ENCODE data around the gene TP53BP1. TPM values are rescaled to one million over a fixed set of nuclear protein-coding genes. Genes with fewer than 3 reads are reported as not detected.

TP53BP1 gene
- polyA plus RNA-seq, 1 experiment: 85.6 TPM

DNA sequence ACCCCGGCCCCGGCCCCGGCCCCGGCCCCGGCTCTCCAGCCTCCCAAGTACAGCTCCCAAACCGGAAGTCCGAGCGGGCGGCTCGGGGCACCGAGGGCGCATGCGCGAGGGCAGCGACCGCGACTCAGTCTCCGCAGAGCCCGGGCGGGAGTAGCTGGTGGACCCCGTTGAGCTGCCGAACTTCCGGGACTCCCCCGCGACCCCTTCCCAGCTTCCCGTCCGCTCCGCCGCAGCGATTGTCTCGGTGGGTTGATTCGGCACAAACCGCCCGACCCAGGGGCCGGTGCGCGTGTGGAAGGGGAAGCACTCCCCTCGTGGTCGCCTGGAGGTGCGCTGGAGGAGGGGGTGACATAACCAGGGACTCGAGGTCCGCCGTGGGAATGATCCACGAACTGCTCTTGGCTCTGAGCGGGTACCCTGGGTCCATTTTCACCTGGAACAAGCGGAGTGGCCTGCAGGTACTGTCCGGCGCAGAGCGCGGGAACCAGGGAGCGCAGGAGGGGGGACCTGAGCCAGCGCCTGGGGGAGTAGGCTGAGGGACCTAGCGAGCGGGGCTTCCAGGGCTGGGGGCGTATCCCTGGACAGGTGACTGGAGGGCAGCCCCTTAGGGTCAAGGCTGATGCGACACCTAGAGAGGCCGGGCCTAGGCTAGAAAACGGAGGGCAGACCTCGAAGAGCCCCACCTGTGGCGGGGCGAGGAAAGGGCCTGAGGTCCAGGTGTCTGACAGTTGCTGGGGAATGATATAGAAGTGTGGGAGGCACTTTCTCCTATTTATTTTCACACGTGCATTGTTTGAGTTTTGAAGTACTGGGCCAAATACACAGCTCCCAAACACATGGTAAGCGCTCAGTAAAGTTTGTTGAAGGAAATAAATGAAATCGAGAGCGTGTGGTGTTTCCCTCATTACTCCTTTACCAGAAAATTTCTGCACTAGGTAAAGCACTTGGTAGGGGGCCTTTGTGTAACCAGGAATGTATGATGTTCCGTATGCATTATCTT is 121.7 kb downstream of the TP53BP1 start, which contains the start of the genes TUBGCP4 and ZSCAN29:
TUBGCP4 (plus strand) TSS at position 127 of the 1,000 bp plus-strand sequence; CDS start at position 381, 254 bp downstream.
ZSCAN29 (minus strand) TSS at position 69 of the 1,000 bp plus-strand sequence. CDS start 1,130 bp downstream, outside the sequence.
- Histone ChIP-seq H3K27me3 (ENCODE audit: control insufficient read depth, insufficient read depth, low read length) (no peaks in the 10 kb centered on the region), H3K27ac (ENCODE audit: low read depth, low read length) (peak within 1 kb of the TSS; percentile 39), H3K4me3 (ENCODE audit: low read depth, low read length) (peak within 1 kb of the TSS; percentile 89), H3K9me3 (ENCODE audit: control insufficient read depth, insufficient read depth, low read length) (peaks cover 7% of the 10 kb centered on the region)
- DNase-seq (ENCODE audit: low read depth, low spot score): peak; percentile 26
- ChIA-PET POLR2A (interaction anchor here (0.6 to 1.2 kb wide), 4 partner anchors 13 to 134 kb away, joined by 3 to 5 read pairs (median 3); no protein-coding TSS in a partner anchor), CTCF (interaction anchor here (0.6 to 1.3 kb wide), 5 partner anchors 9 to 184 kb away, joined by 3 to 6 read pairs (median 4); no protein-coding TSS in a partner anchor)
- TF ChIP-seq, protein P1, sequence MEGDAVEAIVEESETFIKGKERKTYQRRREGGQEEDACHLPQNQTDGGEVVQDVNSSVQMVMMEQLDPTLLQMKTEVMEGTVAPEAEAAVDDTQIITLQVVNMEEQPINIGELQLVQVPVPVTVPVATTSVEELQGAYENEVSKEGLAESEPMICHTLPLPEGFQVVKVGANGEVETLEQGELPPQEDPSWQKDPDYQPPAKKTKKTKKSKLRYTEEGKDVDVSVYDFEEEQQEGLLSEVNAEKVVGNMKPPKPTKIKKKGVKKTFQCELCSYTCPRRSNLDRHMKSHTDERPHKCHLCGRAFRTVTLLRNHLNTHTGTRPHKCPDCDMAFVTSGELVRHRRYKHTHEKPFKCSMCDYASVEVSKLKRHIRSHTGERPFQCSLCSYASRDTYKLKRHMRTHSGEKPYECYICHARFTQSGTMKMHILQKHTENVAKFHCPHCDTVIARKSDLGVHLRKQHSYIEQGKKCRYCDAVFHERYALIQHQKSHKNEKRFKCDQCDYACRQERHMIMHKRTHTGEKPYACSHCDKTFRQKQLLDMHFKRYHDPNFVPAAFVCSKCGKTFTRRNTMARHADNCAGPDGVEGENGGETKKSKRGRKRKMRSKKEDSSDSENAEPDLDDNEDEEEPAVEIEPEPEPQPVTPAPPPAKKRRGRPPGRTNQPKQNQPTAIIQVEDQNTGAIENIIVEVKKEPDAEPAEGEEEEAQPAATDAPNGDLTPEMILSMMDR (IDR thresholded peaks at IDR 0.05; ENCODE audit: low read depth, low read length): peak; percentile 34

DNA sequence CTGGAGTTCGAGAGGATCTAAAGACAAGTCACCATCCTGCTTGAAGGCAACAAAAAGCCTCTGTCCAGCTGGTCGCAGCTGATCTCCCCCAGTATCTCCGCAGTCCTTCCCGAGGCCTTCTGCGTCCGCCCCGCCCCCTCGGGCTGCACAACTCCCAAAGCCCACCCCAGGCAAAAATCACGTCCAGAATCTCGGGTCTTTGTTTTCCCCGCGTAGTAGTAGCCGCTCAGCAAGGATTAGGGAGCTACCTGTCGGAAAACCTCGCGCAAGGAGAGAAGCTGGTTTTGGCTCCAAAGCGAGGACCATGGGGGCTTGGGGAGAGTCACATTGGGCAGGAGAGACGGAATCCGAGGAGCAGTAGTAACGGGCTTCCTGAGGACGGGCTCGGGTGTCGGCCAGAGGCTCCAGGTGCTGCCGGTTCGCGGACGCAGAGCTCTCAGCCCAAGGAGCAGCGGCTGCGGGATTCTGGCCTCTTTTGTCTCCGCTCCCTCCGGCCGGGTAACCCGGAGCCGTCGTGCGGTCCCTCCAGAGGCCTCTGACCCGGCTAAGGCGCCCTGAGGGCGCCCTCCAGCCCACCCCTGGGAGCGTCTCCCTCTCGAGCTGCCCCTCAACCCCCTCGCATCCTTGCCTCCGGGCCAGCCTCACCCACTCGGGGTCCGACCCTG is 122.5 kb downstream of the TP53BP1 start:
- Histone ChIP-seq H3K27ac (ENCODE audit: low read depth, low read length) (peak overlapping the region; percentile 39), H3K4me3 (ENCODE audit: low read depth, low read length) (peak overlapping the region; percentile 89), H3K27me3 (ENCODE audit: control insufficient read depth, insufficient read depth, low read length) (no peaks in the 10 kb centered on the region), H3K9me3 (ENCODE audit: control insufficient read depth, insufficient read depth, low read length) (peaks cover 11% of the 10 kb centered on the region)
- TF ChIP-seq, protein P1 (IDR thresholded peaks at IDR 0.05; ENCODE audit: low read depth, low read length): no peak
- ChIA-PET POLR2A (interaction anchor here (0.6 to 1.2 kb wide), 5 partner anchors 13 to 135 kb away, joined by 3 to 5 read pairs (median 3); no protein-coding TSS in a partner anchor), CTCF (interaction anchor here (0.6 to 0.9 kb wide), 5 partner anchors 10 to 183 kb away, joined by 3 to 6 read pairs (median 4); no protein-coding TSS in a partner anchor)
- DNase-seq (ENCODE audit: low read depth, low spot score): no peak

DNA sequence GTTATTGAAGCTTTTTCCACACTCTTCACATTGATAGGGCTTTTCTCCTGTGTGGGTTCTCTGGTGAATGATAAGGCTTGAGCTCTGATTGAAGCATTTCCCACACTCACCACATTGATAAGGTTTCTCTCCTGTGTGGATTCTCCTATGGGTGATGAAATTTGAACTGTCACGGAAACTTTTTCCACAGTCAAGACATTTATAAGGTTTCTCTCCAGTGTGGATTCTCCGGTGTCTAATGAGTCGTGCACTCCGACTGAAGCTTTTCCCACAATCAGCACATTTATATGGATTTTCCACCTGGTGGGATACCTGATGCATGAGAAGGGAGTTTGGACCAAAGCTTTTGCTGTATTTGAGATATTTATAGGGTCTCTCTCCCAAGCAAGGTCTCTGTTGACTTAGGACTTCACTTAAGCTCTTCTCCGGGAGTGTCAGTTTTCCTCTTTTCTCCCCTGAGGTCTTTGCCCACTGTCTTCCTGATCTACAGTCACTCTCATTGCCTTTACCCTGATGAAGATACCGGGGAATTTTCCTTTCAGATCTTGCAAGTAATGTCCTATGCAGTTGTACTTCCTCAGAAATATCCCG is 131.5 kb downstream of the TP53BP1 start:
- ChIA-PET CTCF (interaction anchor here (1.4 kb wide), 1 partner anchor 15 kb away, joined by 4 read pairs; no protein-coding TSS in a partner anchor), POLR2A (no interaction called here)

DNA sequence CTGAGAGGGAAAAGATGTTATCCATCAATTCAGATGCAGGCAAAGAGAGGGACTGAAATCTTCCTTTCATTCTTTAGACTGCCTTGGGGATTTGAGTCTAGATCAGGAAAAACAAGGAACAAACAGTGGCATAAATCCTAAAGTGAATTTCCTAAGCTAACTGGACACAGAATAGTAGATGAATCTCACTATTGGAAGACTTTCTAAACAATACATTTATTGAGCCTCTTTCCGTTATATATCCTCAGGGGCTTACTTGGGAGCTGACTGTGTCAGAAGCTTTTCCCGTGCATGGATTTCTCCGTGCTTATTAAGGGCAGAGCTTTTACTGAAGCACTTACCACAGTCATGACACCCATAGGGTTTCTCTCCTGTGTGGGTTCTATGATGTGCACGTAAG is 132.1 kb downstream of the TP53BP1 start:
- no peak for DNase-seq (ENCODE audit: low read depth, low spot score)
- POLR2A ChIA-PET: no interaction called here
- CTCF ChIA-PET: interaction anchor here (0.9 to 1.4 kb wide), 2 partner anchors 9 to 15 kb away, joined by 4 read pairs; no protein-coding TSS in a partner anchor
- TF ChIP-seq, protein P1 (IDR thresholded peaks at IDR 0.05; ENCODE audit: low read depth, low read length): no peak
- Histone ChIP-seq H3K4me3 (ENCODE audit: low read depth, low read length) (no peak overlapping the region), H3K27me3 (ENCODE audit: control insufficient read depth, insufficient read depth, low read length) (no peaks in the 10 kb centered on the region), H3K27ac (ENCODE audit: low read depth, low read length) (no peak overlapping the region), H3K9me3 (ENCODE audit: control insufficient read depth, insufficient read depth, low read length) (peaks cover 36% of the 10 kb centered on the region)

More for the DNA sequence above, 131.5 kb downstream of the TP53BP1 start:
- TF ChIP-seq, protein P1 (IDR thresholded peaks at IDR 0.05; ENCODE audit: low read depth, low read length): no peak
- Histone ChIP-seq H3K9me3 (ENCODE audit: control insufficient read depth, insufficient read depth, low read length) (peaks cover 42% of the 10 kb centered on the region), H3K4me3 (ENCODE audit: low read depth, low read length) (no peak overlapping the region), H3K27ac (ENCODE audit: low read depth, low read length) (no peak overlapping the region), H3K27me3 (ENCODE audit: control insufficient read depth, insufficient read depth, low read length) (no peaks in the 10 kb centered on the region)
- no peak for DNase-seq (ENCODE audit: low read depth, low spot score)

Other genes with a start within 250 kb of the TP53BP1 start
- not detected in 2 replicates for gene TGM5, start 226.2 kb downstream of the TP53BP1 start, polyA plus RNA-seq (2011; rRNA removed)
- gene TGM7, start 190.9 kb downstream of the TP53BP1 start, polyA plus RNA-seq (2011; rRNA removed): not detected in 2 replicates
- gene LCMT2, start 162.6 kb downstream of the TP53BP1 start, polyA plus RNA-seq (2011; rRNA removed): 11.2 and 11.7 TPM in 2 replicates
- gene ZSCAN29, start 122.1 kb downstream of the TP53BP1 start, polyA plus RNA-seq (2011; rRNA removed): 8.8 and 9.6 TPM in 2 replicates
- gene TUBGCP4, start 122.1 kb downstream of the TP53BP1 start, polyA plus RNA-seq (2011; rRNA removed): 12.3 and 14.0 TPM in 2 replicates
- 48.5 and 52.9 TPM in 2 replicates for gene MAP1A, start 24.5 kb upstream of the TP53BP1 start, polyA plus RNA-seq (2011; rRNA removed)
- gene PPIP5K1, start 97.1 kb upstream of the TP53BP1 start, polyA plus RNA-seq (2011; rRNA removed): 19.3 and 20.6 TPM in 2 replicates
- gene CKMT1B, start 100.9 kb upstream of the TP53BP1 start, polyA plus RNA-seq (2011; rRNA removed): 0.11 TPM in 1 of 2 replicates, not detected in the other
- gene STRC, start 125.6 kb upstream of the TP53BP1 start, polyA plus RNA-seq (2011; rRNA removed): not detected in 2 replicates
- gene CATSPER2, start 155.7 kb upstream of the TP53BP1 start, polyA plus RNA-seq (2011; rRNA removed): 0.87 and 0.96 TPM in 2 replicates
- not detected in 2 replicates for gene CKMT1A, start 200.7 kb upstream of the TP53BP1 start, polyA plus RNA-seq (2011; rRNA removed)

Data from AG04450 (cell line).